GM04503 (cell line): ENCODE measurements around the gene SERPINA9.

ENCODE experiments used
- DNase-seq: peaks from one replicate; pipeline ENCODE4 v3.0.0-alpha.2; 2012; ENCODE audit warnings: low read depth

Gene SERPINA9

DNA sequence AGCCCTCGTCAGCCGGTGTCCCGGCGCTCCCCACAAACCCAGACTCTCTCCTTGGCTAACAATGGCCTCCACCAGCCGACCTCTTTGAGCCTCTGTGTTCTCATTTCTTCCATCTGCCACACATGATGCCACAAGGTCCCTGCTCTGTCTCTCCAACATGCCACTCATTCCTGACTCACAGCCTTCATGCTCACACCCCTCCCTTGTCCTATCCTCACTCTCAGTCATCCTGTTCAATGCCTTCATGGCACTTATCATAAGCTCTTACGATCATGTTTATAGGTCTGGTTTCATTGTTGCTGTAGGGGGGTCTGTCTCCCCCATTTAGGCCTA, 13.8 kb downstream of the SERPINA9 start:
- no peak for DNase-seq

DNA sequence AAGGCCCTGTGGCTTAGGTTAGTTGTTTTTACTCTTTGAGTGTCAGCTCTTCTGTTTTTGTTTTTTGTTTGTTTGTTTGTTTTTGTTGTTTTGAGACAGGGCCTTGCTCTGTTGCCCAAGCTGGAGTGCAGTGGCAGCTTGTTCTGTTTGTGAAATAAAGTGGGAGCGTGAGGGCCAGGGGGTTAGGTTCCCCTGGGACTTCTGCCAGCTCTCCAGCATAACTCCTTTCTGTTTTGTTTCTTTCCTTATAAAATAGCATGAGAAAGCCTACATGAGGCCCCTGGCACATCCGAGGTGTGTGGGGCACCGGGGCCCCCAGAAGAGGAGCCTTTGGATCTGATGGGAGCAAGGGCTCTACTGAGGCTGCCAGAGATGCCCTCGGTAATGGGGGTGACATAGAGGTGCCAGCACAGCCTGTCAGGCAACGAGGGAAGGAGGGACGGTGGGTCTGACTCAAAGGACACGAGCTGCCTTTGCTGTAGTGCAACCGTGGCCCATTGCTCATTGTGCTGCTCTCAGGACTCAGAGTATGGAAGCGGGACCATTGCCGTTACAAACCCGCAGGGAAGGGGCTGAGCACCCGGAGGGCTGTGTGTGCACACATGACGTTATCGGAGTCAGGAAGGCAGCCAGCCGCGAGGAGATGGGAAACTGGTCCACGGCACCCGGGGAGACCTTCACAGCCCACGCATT, 14.3 kb downstream of the SERPINA9 start:
- no peak for DNase-seq

GRCh38 chr14:94460631-94461416, 15.2 kb downstream of the SERPINA9 start:
- no peak for DNase-seq

GRCh38 chr14:94458558-94459205, 17.3 kb downstream of the SERPINA9 start:
- DNase-seq: no peak

- DNase-seq: no peak
Observed at GRCh38 chr14:94458096-94458495, 17.9 kb downstream of the SERPINA9 start.

- DNase-seq: no peak
Observed at GRCh38 chr14:94455928-94456327, 20.1 kb downstream of the SERPINA9 start.

DNA sequence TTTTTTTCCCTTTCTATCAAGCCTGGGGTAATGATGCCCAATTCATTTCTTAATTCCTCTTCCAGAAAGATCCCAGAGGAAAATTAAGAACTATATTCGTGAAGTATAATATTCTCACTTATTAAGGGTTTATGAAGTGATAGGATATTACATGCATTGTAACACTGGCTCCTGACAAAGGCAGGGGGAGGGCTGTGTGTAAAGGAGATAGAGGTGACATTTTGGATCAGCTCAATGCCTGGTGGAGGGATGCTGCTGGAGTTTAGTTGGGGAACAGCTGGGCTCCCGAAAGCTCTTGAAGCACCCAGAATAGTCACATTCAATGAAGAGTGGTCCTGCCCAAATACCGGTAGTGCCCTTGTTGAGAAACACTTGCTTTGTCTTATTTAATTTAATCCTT, 24.2 kb downstream of the SERPINA9 start:
- no peak for DNase-seq

DNA sequence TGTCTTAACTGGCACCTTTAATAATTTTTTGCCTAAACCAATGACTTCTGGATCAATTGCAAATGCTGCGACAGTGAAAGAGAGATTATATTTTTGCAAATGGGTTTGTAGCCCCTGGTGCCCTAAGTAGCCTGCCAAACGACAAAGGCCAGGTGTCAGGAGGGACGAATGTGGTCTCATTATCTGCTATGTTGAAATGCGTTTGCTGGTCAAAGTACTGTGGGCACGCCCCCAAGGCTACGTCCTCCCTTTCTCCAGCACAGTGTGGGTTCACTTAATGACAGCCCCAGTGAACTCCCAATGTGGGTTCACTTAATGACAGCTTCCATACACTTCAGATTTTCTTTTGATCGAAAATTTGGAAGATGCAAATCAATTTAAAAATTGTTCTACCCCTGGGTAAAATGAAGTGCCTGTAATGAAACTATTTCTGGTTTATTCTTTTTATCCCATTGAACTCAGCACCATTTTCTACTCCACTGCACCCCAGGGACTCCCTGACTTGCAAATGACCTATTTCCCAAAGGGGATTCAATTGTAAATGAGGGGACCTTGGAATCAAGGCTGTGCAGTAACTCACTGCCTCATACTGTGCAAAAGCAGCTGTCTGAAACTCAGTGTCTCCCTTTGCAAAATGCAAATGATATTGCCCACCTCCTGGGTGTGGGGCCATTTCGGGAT, 24.8 kb downstream of the SERPINA9 start:
- no peak for DNase-seq

DNA sequence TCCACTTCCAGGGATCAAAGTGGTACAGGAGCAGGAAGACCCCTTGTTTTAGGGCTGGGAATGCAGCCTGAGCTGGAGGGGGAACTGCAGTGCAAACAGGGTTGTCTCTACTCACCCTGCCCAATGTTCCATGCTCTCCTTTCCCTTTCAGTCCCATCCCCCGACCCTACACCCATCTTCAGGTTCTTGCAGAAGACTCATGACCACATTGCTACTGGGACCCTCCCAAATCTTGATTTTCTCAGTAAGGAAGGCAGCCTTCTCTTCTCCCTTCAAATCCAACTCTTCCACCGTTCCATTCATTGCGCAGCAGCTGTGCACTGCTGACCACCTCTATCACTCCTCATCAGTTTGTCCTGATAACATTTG, 25.3 kb downstream of the SERPINA9 start:
- no peak for DNase-seq

DNA sequence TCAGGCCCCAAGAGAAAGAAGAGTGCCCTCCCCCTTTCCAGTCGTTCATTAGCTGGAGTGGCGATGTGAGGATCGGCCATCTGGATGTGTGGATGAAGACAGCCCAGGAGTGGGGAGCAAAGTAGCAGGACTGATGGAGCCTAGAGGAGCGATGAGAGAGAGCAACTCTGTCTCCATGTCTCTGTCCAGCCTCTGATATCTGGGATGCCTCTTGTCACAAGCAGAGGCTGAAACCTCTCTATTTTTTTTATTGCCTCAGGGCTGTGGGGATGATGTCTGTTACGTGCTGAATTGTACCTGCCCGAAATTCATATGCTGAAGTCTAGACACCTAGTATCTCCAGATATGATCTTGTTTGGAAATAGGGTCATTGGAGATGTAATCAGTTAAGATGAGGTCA, 26.1 kb downstream of the SERPINA9 start:
- no peak for DNase-seq

DNA sequence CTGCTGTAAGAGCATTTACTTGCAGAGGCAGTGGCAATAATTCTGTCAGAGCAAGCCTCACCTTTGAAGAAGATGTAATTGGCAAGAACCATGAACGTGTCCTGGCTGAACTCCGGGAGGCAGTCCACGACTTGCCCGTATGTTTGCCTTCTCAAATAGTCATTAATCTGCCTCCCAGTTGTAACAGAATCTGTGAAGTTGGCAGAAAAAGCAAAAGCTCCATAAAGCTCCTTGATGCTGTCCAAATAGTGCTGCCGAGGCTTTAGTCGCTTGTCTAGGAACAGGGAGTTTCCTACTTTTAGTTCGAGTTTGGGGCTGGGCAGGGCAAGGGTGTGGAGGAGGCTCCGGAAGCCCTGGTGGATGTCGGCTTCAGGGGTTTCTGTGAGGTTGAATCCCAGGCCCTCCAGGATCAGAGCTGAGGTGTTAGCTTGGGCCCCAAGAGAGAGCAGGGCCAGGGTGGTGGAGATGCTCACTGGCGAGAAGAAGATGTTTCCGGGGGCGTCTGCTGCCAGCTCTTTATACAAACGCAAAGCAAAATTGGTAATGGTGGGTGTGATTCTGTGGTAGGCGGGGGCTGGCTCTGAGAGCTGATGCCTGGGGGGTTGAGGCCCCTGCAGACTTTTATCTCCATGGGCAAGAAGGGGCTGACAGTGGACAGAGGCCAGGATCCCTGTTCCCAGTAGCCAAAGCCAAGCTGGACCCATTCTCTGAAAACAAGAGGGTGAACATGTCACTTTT, 27.8 kb downstream of the SERPINA9 start:
- no peak for DNase-seq

GRCh38 chr14:94447206-94447605, 28.8 kb downstream of the SERPINA9 start:
- DNase-seq: no peak

DNA sequence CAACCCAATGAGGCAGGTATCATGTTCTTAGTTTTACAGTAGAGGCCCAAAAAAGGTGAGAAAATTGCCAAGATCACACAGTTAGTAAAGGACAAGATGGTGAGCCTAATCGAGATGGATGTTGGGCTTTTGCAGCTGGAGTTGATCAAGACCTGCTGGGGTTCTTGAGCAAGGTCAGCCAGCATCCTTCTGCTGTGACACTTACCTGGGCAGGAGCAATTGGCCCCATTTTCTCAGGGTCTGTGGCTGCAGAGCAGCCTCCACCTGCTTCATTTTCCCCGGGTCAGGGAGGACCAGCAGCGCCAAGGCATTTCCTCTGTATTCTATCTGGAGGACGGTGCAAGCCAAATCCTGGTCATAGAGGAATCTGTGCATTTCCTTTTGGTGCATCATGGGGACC, 29.9 kb downstream of the SERPINA9 start:
- no peak for DNase-seq

DNA sequence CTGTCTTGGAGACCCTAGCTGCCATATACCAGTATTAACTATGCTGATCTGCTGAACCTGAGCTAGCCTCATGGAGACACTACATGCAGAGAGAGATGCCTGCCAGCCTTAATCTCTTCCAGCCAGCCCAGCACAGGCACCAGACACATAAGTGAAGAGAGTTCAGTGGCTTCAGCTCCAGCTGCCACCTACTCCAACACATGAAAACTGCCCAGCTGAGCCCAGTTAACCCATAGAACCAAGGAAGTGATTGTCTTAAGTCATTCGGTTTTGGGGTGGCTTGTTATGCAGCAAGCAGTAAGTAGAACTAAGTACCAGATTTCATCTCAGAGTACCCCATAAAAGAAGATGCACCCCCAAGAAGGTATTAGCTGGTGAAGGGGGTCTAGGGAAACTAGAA, 31.0 kb downstream of the SERPINA9 start:
- DNase-seq: no peak

DNA sequence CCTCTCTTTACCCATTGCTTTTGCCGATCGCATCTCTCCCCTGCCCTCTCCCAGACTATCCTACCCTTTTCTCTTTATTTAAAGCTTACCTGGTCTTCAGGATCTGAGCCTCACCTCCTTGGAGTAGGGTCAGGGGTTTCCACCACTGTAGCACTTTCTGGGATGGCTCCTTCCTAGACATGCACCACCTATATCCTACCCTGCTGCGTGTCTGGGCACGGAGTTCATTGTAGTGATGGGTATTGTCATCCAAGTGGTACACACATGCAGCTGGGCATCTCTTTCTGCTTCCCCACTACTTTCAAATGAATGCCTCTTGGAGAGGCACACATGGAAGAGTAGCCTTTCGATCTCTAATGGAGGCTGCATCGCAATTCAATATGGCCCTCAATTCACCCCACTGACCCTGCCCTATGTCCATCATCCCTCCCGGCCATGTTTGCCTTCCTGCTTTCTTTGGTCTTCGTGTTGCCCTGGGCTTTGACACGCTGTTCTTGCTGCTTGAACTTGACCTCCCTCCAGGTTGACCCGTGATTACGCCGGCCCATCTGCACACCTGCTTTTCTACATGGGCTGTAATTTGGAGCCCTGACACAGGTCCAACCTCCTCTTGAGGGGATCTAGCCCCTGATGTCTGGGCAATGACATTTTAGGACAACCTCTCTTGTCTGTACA, 34.3 kb downstream of the SERPINA9 start:
- DNase-seq: no peak

DNA sequence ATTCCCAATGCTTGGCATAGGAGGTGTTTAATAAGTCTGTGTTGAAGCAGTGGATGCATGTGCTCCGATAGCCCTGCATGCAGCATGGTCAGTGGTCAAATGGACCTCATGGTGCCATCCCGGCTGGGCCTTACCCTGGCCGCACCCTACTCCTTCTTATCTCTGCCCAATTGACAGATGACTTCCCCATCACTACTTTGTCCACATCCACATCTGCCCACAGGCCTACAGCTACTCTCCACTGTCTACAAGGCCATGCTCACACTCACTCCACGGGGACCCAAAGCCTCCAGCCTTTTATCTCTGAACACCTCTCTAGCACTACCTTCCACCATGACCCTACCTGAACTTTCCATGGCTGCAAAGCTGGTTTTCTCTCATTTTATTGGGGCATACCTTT, 34.9 kb downstream of the SERPINA9 start:
- DNase-seq: no peak

DNA sequence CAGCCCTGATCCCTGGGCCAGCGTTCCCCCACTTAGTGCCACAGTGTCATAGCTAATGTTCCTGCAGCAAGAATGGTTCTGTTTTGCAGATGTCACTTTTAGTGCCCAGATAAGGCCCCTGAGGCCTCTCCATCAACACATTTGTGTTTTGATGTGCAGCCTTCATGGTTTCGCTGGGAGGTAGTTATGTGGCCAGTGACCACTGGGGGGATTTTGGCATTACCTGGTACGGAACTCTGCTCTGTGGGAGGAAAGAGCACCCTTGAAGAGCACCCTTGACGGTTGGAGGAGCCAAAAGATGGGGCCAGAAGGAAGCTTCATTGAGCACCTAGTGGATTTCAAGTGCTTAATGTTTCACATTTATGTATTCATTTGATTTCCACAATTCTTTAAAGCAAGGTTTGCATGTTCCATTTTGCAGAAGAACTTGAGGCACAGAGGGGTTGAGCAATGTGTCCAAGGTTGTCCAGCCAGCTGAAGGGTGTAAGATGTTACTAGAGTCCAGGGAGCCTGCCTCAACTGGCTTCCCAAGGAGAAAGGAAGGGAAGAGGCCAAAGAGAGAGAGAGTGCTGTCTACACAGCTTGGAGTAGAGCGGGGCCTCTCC, 36.4 kb downstream of the SERPINA9 start:
- DNase-seq: no peak

GRCh38 chr14:94428610-94429009, 47.4 kb downstream of the SERPINA9 start:
- DNase-seq: no peak

DNA sequence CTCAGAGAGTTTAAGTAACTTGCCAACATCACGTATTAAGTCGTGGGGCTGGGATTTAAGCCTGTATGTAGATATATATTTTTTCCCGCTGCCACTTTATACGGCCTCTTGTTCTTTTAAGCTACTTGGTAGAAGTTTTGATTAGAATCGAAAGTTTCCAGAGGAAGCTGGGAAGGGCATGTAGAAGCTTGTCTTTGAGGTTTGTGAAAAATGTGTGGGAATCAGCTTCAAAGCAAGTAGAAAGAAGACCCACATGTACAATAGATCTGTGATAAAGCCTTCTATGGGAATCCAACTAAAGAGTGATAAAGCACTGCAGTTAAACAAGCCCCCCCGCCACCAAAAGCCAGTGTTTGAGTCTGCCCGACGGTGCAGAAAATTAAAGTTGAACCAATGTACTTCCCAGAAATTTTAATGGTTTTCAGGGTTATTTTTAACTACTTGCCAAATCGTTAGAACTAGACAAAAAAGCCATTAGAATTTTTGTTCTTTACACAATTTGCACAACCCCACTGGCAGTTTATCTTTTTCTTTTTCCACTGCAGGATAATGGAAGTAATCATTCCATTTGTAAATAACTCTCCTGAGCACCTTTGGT, 48.9 kb downstream of the SERPINA9 start:
- no peak for DNase-seq

DNA sequence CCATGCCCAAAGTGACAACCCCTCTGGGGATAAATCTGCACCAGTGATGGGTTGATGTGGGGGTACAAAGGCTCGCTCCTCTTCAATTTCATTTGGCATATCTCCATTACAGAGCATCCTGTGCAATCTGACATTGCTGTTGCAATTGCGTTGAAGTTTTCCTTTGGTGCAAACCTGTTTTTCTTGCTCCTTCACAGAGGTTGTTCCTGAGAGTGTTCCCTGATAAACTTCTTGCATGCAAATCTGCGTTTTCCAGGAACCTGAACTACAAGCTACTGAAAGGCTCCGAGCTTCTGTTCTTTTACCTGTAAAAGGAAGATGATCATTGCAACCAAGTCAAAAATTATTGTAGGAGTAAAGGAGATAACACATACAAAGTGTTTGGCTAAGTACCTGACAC, 49.5 kb downstream of the SERPINA9 start:
- no peak for DNase-seq

GRCh38 chr14:94424371-94424770, 51.6 kb downstream of the SERPINA9 start:
- no peak for DNase-seq
